Stimulated activated CD8-positive, alpha-beta memory T cell treated with anti-CD3 and anti-CD28 coated beads, Interleukin-7, amount 100 ng/mL, for 4 hours (primary cell): Measurements from ENCODE around the gene ZNF383.
A peak's percentile ranks its signal among the peaks of the same experiment; 100 is the strongest.

Experiments used
- DNase-seq, 2 donors: peaks; one replicate each; pipeline ENCODE4 v3.0.0-alpha.2; 2020; ENCODE audit warnings: low read depth in 2 of 2

Gene ZNF383

GRCh38 chr19:37292998-37293939, 75.3 kb downstream of the ZNF383 start:
- DNase-seq: peak in 1 of 2 donors; percentile 17

- peak in 1 of 2 donors; percentile 31 for DNase-seq
Observed at GRCh38 chr19:37294246-37294645, 76.2 kb downstream of the ZNF383 start.
